ENCODE results near the gene STYK1.

- TF ChIP-seq CTCF (IDR thresholded peaks at IDR 0.05; ENCODE audit: insufficient read depth, low read length, poor library complexity, severe bottlenecking) (no peak), EZH2phosphoT487 (conservative IDR thresholded peaks at IDR 0.05; ENCODE audit: low read length) (no peak)
Measured at GRCh38 chr12:10641735-10642500, 31.9 kb downstream of the STYK1 start.
